ENCODE measurements around the gene SLC6A2.

Gene SLC6A2

GRCh38 chr16:55667753-55668152, 12.0 kb downstream of the SLC6A2 start:
- Histone ChIP-seq H3K4me1 (ENCODE audit: low read depth, poor library complexity, severe bottlenecking) (no peaks in the 10 kb centered on the region), H3K4me3 (IDR thresholded peaks at IDR 0.05; ENCODE audit: insufficient read depth, low read depth, low read length) (no peak overlapping the region), H2AFZ (ENCODE audit: low read depth) (no peak overlapping the region), H3K27me3 (ENCODE audit: insufficient read depth, low read depth) (no peaks in the 10 kb centered on the region), H3K79me2 (ENCODE audit: insufficient read depth, low read depth) (no peaks in the 10 kb centered on the region), H3K27ac (no peak overlapping the region), H4K20me1 (ENCODE audit: insufficient read depth) (no peaks in the 10 kb centered on the region), H3K4me2 (no peak overlapping the region), H3K9ac (no peak overlapping the region), H3K36me3 (ENCODE audit: insufficient read depth) (no peaks in the 10 kb centered on the region)
- no peak for TF ChIP-seq CTCF (conservative IDR thresholded peaks at IDR 0.05; ENCODE audit: low read depth, low read length)

- TF ChIP-seq CTCF (conservative IDR thresholded peaks at IDR 0.05; ENCODE audit: low read depth, low read length) = no peak
- Histone ChIP-seq H3K4me1 (ENCODE audit: low read depth, poor library complexity, severe bottlenecking) (no peaks in the 10 kb centered on the region), H3K27ac (no peak overlapping the region), H3K79me2 (ENCODE audit: insufficient read depth, low read depth) (no peaks in the 10 kb centered on the region), H3K27me3 (ENCODE audit: insufficient read depth, low read depth) (no peaks in the 10 kb centered on the region), H3K4me2 (no peak overlapping the region), H2AFZ (ENCODE audit: low read depth) (no peak overlapping the region), H4K20me1 (ENCODE audit: insufficient read depth) (no peaks in the 10 kb centered on the region), H3K9ac (no peak overlapping the region), H3K4me3 (IDR thresholded peaks at IDR 0.05; ENCODE audit: insufficient read depth, low read depth, low read length) (no peak overlapping the region), H3K36me3 (ENCODE audit: insufficient read depth) (no peaks in the 10 kb centered on the region)
Observed at GRCh38 chr16:55668340-55669281, 12.8 kb downstream of the SLC6A2 start.

GRCh38 chr16:55671206-55671973, 15.6 kb downstream of the SLC6A2 start:
- H3K79me2 ChIP-seq (ENCODE audit: insufficient read depth, low read depth) = no peaks in the 10 kb centered on the region
- H4K20me1 ChIP-seq (ENCODE audit: insufficient read depth) = no peaks in the 10 kb centered on the region
- H3K9ac ChIP-seq = no peak overlapping the region
- no peak overlapping the region for H3K4me2 ChIP-seq
- no peaks in the 10 kb centered on the region for H3K27me3 ChIP-seq (ENCODE audit: insufficient read depth, low read depth)
- no peaks in the 10 kb centered on the region for H3K4me1 ChIP-seq (ENCODE audit: low read depth, poor library complexity, severe bottlenecking)
- no peak overlapping the region for H3K27ac ChIP-seq
- no peak overlapping the region for H3K4me3 ChIP-seq (IDR thresholded peaks at IDR 0.05; ENCODE audit: insufficient read depth, low read depth, low read length)
- no peak overlapping the region for H2AFZ ChIP-seq (ENCODE audit: low read depth)
- no peaks in the 10 kb centered on the region for H3K36me3 ChIP-seq (ENCODE audit: insufficient read depth)
- TF ChIP-seq CTCF (conservative IDR thresholded peaks at IDR 0.05; ENCODE audit: low read depth, low read length) = no peak

GRCh38 chr16:55671974-55672280, 16.1 kb downstream of the SLC6A2 start:
- Histone ChIP-seq H3K4me3 (IDR thresholded peaks at IDR 0.05; ENCODE audit: insufficient read depth, low read depth, low read length) (no peak overlapping the region), H3K27me3 (ENCODE audit: insufficient read depth, low read depth) (no peaks in the 10 kb centered on the region), H3K4me2 (no peak overlapping the region), H3K36me3 (ENCODE audit: insufficient read depth) (no peaks in the 10 kb centered on the region), H3K4me1 (ENCODE audit: low read depth, poor library complexity, severe bottlenecking) (no peaks in the 10 kb centered on the region), H3K27ac (no peak overlapping the region), H2AFZ (ENCODE audit: low read depth) (no peak overlapping the region), H3K79me2 (ENCODE audit: insufficient read depth, low read depth) (no peaks in the 10 kb centered on the region), H3K9ac (no peak overlapping the region), H4K20me1 (ENCODE audit: insufficient read depth) (no peaks in the 10 kb centered on the region)
- no peak for TF ChIP-seq CTCF (conservative IDR thresholded peaks at IDR 0.05; ENCODE audit: low read depth, low read length)
